Endodermal cell (in vitro differentiated cells): ENCODE measurements around the gene LUZP4. TPM values are rescaled to one million over a fixed set of nuclear protein-coding genes. Genes with fewer than 3 reads are reported as not detected.

Source experiments
- DNase-seq: peaks from one replicate; pipeline ENCODE4 v3.0.0-alpha.2; 2017
- H3K27ac ChIP-seq: 2 replicates; pipeline ENCODE4 v1.5.1; 2013; ENCODE audit warnings: mild to moderate bottlenecking, low read depth, low read length, moderate library complexity
- H3K27me3 ChIP-seq: 2 replicates; pipeline ENCODE4 v1.6.1; 2013; ENCODE audit warnings: mild to moderate bottlenecking, low read length, moderate library complexity; ENCODE audit not compliant: insufficient read depth, control insufficient read depth, poor library complexity, severe bottlenecking
- H3K36me3 ChIP-seq: 2 replicates; pipeline ENCODE4 v1.7.0; 2013; ENCODE audit warnings: mild to moderate bottlenecking, low read length, moderate library complexity; ENCODE audit not compliant: control insufficient read depth, insufficient read depth
- H3K4me1 ChIP-seq: one replicate; pipeline ENCODE4 v1.7.0; 2013; ENCODE audit warnings: low read length; ENCODE audit not compliant: control insufficient read depth, insufficient read depth
- H3K4me3 ChIP-seq: 2 replicates; pipeline ENCODE4 v1.5.1; 2013; ENCODE audit warnings: mild to moderate bottlenecking, low read length, moderate library complexity
- H3K9ac ChIP-seq: 2 replicates; pipeline ENCODE4 v1.6.1; 2013; ENCODE audit warnings: mild to moderate bottlenecking, low read length, moderate library complexity; ENCODE audit not compliant: poor library complexity, severe bottlenecking; ENCODE audit errors: extremely low read depth
- H3K9me3 ChIP-seq: 2 replicates; pipeline ENCODE4 v1.6.1; 2013; ENCODE audit warnings: mild to moderate bottlenecking, low read length, moderate library complexity; ENCODE audit not compliant: control insufficient read depth
- H3K27ac Mint-ChIP-seq: 2 replicates; pipeline ENCODE4 v1.8.0; 2020; ENCODE audit warnings: mixed read lengths
- H3K27me3 Mint-ChIP-seq: 2 replicates; pipeline ENCODE4 v1.8.0; 2021; ENCODE audit warnings: mild to moderate bottlenecking, mixed read lengths; ENCODE audit not compliant: insufficient read depth
- H3K36me3 Mint-ChIP-seq: 2 replicates; pipeline ENCODE4 v1.8.0; 2020; ENCODE audit warnings: low read depth, mixed read lengths
- H3K4me1 Mint-ChIP-seq: 2 replicates; pipeline ENCODE4 v1.8.0; 2020; ENCODE audit warnings: mixed read lengths
- H3K4me3 Mint-ChIP-seq: 2 replicates; pipeline ENCODE4 v1.8.0; 2020; ENCODE audit warnings: mild to moderate bottlenecking, moderate library complexity, mixed read lengths
- H3K9me3 Mint-ChIP-seq: 2 replicates; pipeline ENCODE4 v1.8.0; 2020; ENCODE audit warnings: mild to moderate bottlenecking, mixed read lengths
- WGBS, 2 experiments: methylation state at CpG; one replicate each; pipeline versions ENCODE4 v1.1.5 to v1.1.7; 2013; ENCODE audit warnings: missing lambda C conversion rate in 2 of 2, mixed read lengths in 1 of 2; ENCODE audit not compliant: insufficient coverage in 1 of 2, insufficient read length in 1 of 2; 5-methylcytosine and 5-hydroxymethylcytosine counted together
- total RNA-seq, 2 donors: library from RNA; stranded (reverse); fragmentation: NEBNext Ultra II Directional in 1 of 2; extraction: Animal tissue kit (Norgen Biotek cat#: 25700) in 1 of 2; gene quantifications; 2 replicates in 1 of 2; 3 replicates in 1 of 2; pipeline ENCODE4 v1.2.1, GENCODE V29; 2021
- TF ChIP-seq, protein P1 (sequence below): fragments of 200-600 bp; sonication (generic); conservative IDR thresholded peaks from 2 replicates; pipeline ENCODE4 v1.5.0; 2021; ENCODE audit warnings: antibody characterized with exemption, mild to moderate bottlenecking

LUZP4 gene
- total RNA-seq, 2 donors from 2014 or later: not detected

DNA sequence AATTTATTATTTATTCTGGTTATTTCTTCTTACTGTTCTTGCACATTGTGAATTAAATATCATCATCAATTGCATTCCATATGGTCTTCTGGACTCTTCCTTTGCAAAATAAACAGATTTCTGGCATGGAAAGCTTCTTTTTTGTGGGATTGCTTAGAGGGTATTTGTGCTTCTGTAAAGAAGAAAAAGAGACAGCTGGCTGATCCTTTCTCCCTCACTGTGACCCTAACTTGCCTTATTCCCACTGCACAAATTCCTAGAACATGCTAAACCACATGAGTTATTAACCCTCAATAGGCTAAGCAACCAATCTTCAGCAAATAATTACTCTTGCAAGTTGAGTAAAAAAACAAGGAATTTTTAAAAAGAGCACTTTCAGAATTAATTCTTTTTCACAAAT, 31.8 kb upstream of the LUZP4 start:
- Mint-ChIP-seq H3K4me1 (peaks cover 7% of the 10 kb centered on the region), H3K27me3 (peaks cover 6% of the 10 kb centered on the region), H3K4me3 (no peak overlapping the region), H3K9me3 (no peaks in the 10 kb centered on the region), H3K36me3 (no peaks in the 10 kb centered on the region), H3K27ac (no peak overlapping the region)
- H3K4me1 ChIP-seq: no peaks in the 10 kb centered on the region
- no peak overlapping the region for H3K27ac ChIP-seq
- no peaks in the 10 kb centered on the region for H3K9me3 ChIP-seq
- H3K9ac ChIP-seq: no peak overlapping the region
- no peaks in the 10 kb centered on the region for H3K27me3 ChIP-seq
- no peaks in the 10 kb centered on the region for H3K36me3 ChIP-seq
- no peak for DNase-seq
- no peak overlapping the region for H3K4me3 ChIP-seq
- TF ChIP-seq, protein P1, sequence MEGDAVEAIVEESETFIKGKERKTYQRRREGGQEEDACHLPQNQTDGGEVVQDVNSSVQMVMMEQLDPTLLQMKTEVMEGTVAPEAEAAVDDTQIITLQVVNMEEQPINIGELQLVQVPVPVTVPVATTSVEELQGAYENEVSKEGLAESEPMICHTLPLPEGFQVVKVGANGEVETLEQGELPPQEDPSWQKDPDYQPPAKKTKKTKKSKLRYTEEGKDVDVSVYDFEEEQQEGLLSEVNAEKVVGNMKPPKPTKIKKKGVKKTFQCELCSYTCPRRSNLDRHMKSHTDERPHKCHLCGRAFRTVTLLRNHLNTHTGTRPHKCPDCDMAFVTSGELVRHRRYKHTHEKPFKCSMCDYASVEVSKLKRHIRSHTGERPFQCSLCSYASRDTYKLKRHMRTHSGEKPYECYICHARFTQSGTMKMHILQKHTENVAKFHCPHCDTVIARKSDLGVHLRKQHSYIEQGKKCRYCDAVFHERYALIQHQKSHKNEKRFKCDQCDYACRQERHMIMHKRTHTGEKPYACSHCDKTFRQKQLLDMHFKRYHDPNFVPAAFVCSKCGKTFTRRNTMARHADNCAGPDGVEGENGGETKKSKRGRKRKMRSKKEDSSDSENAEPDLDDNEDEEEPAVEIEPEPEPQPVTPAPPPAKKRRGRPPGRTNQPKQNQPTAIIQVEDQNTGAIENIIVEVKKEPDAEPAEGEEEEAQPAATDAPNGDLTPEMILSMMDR: no peak

DNA sequence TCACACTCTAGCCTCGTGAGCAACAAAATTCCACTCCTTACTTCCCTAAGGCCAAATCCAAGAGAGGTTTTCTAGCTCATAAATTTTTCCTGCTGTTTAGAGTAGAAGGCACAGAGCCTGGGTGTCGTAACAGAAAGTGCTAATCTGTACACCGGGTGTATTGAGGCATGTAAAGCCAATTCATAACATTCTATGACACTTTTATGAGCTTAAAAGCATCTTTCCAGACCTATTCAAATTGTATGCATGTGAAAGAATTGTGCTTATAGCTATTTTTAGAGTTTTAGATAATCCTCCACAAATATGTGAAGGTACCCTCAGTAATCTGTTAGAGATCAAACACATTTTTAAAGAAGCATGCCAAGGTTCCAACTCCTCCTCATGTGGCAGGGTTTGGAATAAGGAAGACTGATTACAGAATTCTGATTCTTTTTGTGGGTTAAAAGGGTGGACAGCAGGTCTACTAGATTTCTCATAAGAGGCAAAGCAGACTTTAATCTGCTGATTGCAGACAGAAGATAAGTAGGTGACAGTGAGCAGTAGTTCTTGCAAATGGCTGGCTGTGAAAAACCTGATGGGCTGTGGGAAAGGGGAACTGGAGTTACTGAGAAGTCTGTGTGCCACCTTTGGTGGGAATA, 30.2 kb upstream of the LUZP4 start:
- peaks cover 4% of the 10 kb centered on the region for H3K4me1 Mint-ChIP-seq
- no peak overlapping the region for H3K9ac ChIP-seq
- no peak overlapping the region for H3K4me3 Mint-ChIP-seq
- H3K9me3 ChIP-seq: no peaks in the 10 kb centered on the region
- no peak overlapping the region for H3K27ac Mint-ChIP-seq
- WGBS, 2 experiments: 97% methylated on average over 3 of the region's 3 CpGs; no CpG with 5 or more reads in 1 of the 2 experiments
- H3K27me3 ChIP-seq: no peaks in the 10 kb centered on the region
- no peaks in the 10 kb centered on the region for H3K36me3 Mint-ChIP-seq
- H3K27me3 Mint-ChIP-seq: peaks cover 6% of the 10 kb centered on the region
- no peaks in the 10 kb centered on the region for H3K9me3 Mint-ChIP-seq
- no peak overlapping the region for H3K27ac ChIP-seq
- no peaks in the 10 kb centered on the region for H3K36me3 ChIP-seq
- no peaks in the 10 kb centered on the region for H3K4me1 ChIP-seq
- DNase-seq: no peak
- TF ChIP-seq, protein P1: no peak
- H3K4me3 ChIP-seq: no peak overlapping the region

DNA sequence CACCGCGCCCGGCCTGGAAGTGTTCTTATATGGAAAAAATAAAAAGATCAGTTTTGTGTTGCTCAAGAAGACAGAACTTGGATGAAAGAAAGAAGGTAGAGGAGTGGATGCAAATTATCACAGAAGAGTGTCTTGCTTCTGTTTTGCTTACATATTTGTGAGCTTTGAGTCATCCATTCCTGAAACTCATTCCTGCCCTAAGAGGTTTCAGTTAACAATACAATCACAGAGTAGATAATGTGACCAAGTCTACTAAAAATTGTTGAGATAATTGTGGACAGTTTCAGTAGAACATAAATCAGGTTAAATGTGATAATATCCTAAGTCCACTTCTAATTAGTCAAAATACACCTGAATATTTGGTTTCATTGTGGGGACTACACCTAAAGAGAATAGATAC, 29.2 kb upstream of the LUZP4 start:
- Histone ChIP-seq H3K4me3 (no peak overlapping the region), H3K36me3 (no peaks in the 10 kb centered on the region), H3K27me3 (no peaks in the 10 kb centered on the region), H3K27ac (no peak overlapping the region), H3K9ac (no peak overlapping the region), H3K4me1 (no peaks in the 10 kb centered on the region), H3K9me3 (no peaks in the 10 kb centered on the region)
- no peak overlapping the region for H3K27ac Mint-ChIP-seq
- no peak overlapping the region for H3K4me3 Mint-ChIP-seq
- peaks cover 4% of the 10 kb centered on the region for H3K4me1 Mint-ChIP-seq
- TF ChIP-seq, protein P1: no peak
- 100% methylated on average over 3 of the region's 3 CpGs; no CpG with 5 or more reads in 1 of the 2 experiments for WGBS, 2 experiments
- DNase-seq: no peak
- no peaks in the 10 kb centered on the region for H3K36me3 Mint-ChIP-seq
- H3K27me3 Mint-ChIP-seq: peaks cover 6% of the 10 kb centered on the region
- no peaks in the 10 kb centered on the region for H3K9me3 Mint-ChIP-seq
